ENCODE data around the gene HELZ.

Gene HELZ

GRCh38 chr17:67183531-67183930 lies 61.5 kb downstream of the HELZ start:
- Histone ChIP-seq H3K27ac (ENCODE audit: low read depth, low read length) (no peak overlapping the region), H3K4me1 (ENCODE audit: control insufficient read depth, insufficient read depth, low read length, unreplicated experiment) (no peaks in the 10 kb centered on the region), H3K36me3 (ENCODE audit: insufficient read depth, low read length) (0 out of 2 replicates have a peak, but pooled peaks cover 10% of the 10 kb centered on the region)

GRCh38 chr17:67181825-67182224 lies 63.2 kb downstream of the HELZ start:
- Histone ChIP-seq H3K4me1 (ENCODE audit: control insufficient read depth, insufficient read depth, low read length, unreplicated experiment) (no peaks in the 10 kb centered on the region), H3K79me2 (ENCODE audit: control insufficient read depth, insufficient read depth, low read length, unreplicated experiment) (no peaks in the 10 kb centered on the region), H2AFZ (ENCODE audit: low read length, unreplicated experiment) (no peak overlapping the region), H3K27me3 (ENCODE audit: insufficient read depth, low read length) (no peaks in the 10 kb centered on the region), H3K36me3 (ENCODE audit: insufficient read depth, low read length) (peaks cover 11% of the 10 kb centered on the region), H3K4me3 (ENCODE audit: low read depth, low read length) (no peak overlapping the region), H3K27ac (ENCODE audit: low read depth, low read length) (no peak overlapping the region)

More at GRCh38 chr17:67183531-67183930, 61.5 kb downstream of the HELZ start:
- H3K27me3 ChIP-seq (ENCODE audit: insufficient read depth, low read length), result no peaks in the 10 kb centered on the region
- H3K4me3 ChIP-seq (ENCODE audit: low read depth, low read length), result no peak overlapping the region
- no peaks in the 10 kb centered on the region for H3K79me2 ChIP-seq (ENCODE audit: control insufficient read depth, insufficient read depth, low read length, unreplicated experiment)
- no peak overlapping the region for H2AFZ ChIP-seq (ENCODE audit: low read length, unreplicated experiment)

- Histone ChIP-seq H2AFZ (ENCODE audit: low read length, unreplicated experiment) (no peak overlapping the region), H3K36me3 (ENCODE audit: insufficient read depth, low read length) (peaks cover 15% of the 10 kb centered on the region)
Observed at GRCh38 chr17:67180275-67180674, 64.7 kb downstream of the HELZ start.

GRCh38 chr17:67178555-67178954 lies 66.4 kb downstream of the HELZ start:
- H3K27me3 ChIP-seq (ENCODE audit: insufficient read depth, low read length), result no peaks in the 10 kb centered on the region

More at GRCh38 chr17:67180275-67180674, 64.7 kb downstream of the HELZ start:
- Histone ChIP-seq H3K79me2 (ENCODE audit: control insufficient read depth, insufficient read depth, low read length, unreplicated experiment) (no peaks in the 10 kb centered on the region), H3K27me3 (ENCODE audit: insufficient read depth, low read length) (no peaks in the 10 kb centered on the region), H3K4me3 (ENCODE audit: low read depth, low read length) (no peak overlapping the region), H3K27ac (ENCODE audit: low read depth, low read length) (no peak overlapping the region), H3K4me1 (ENCODE audit: control insufficient read depth, insufficient read depth, low read length, unreplicated experiment) (no peaks in the 10 kb centered on the region)

GRCh38 chr17:67177732-67178131 lies 67.3 kb downstream of the HELZ start:
- H3K4me3 ChIP-seq (ENCODE audit: low read depth, low read length), result no peak overlapping the region
- H3K36me3 ChIP-seq (ENCODE audit: insufficient read depth, low read length), result peaks cover 15% of the 10 kb centered on the region
- H3K27me3 ChIP-seq (ENCODE audit: insufficient read depth, low read length), result no peaks in the 10 kb centered on the region
- no peaks in the 10 kb centered on the region for H3K79me2 ChIP-seq (ENCODE audit: control insufficient read depth, insufficient read depth, low read length, unreplicated experiment)
- H2AFZ ChIP-seq (ENCODE audit: low read length, unreplicated experiment), result no peak overlapping the region
- no peaks in the 10 kb centered on the region for H3K4me1 ChIP-seq (ENCODE audit: control insufficient read depth, insufficient read depth, low read length, unreplicated experiment)
- no peak overlapping the region for H3K27ac ChIP-seq (ENCODE audit: low read depth, low read length)

More at GRCh38 chr17:67178555-67178954, 66.4 kb downstream of the HELZ start:
- Histone ChIP-seq H3K79me2 (ENCODE audit: control insufficient read depth, insufficient read depth, low read length, unreplicated experiment) (no peaks in the 10 kb centered on the region), H3K27ac (ENCODE audit: low read depth, low read length) (no peak overlapping the region), H2AFZ (ENCODE audit: low read length, unreplicated experiment) (no peak overlapping the region), H3K4me3 (ENCODE audit: low read depth, low read length) (no peak overlapping the region), H3K4me1 (ENCODE audit: control insufficient read depth, insufficient read depth, low read length, unreplicated experiment) (no peaks in the 10 kb centered on the region), H3K36me3 (ENCODE audit: insufficient read depth, low read length) (peaks cover 15% of the 10 kb centered on the region)

- no peak overlapping the region for H2AFZ ChIP-seq (ENCODE audit: low read length, unreplicated experiment)
- H3K4me3 ChIP-seq (ENCODE audit: low read depth, low read length), result no peak overlapping the region
- no peaks in the 10 kb centered on the region for H3K27me3 ChIP-seq (ENCODE audit: insufficient read depth, low read length)
- H3K36me3 ChIP-seq (ENCODE audit: insufficient read depth, low read length), result peaks cover 15% of the 10 kb centered on the region
- H3K4me1 ChIP-seq (ENCODE audit: control insufficient read depth, insufficient read depth, low read length, unreplicated experiment), result no peaks in the 10 kb centered on the region
- H3K79me2 ChIP-seq (ENCODE audit: control insufficient read depth, insufficient read depth, low read length, unreplicated experiment), result no peaks in the 10 kb centered on the region
- H3K27ac ChIP-seq (ENCODE audit: low read depth, low read length), result no peak overlapping the region
Observed at GRCh38 chr17:67174190-67174589, 70.8 kb downstream of the HELZ start.

GRCh38 chr17:67171560-67171959 lies 73.4 kb downstream of the HELZ start:
- Histone ChIP-seq H3K4me1 (ENCODE audit: control insufficient read depth, insufficient read depth, low read length, unreplicated experiment) (no peaks in the 10 kb centered on the region), H3K79me2 (ENCODE audit: control insufficient read depth, insufficient read depth, low read length, unreplicated experiment) (no peaks in the 10 kb centered on the region), H3K27me3 (ENCODE audit: insufficient read depth, low read length) (no peaks in the 10 kb centered on the region), H3K4me3 (ENCODE audit: low read depth, low read length) (no peak overlapping the region), H2AFZ (ENCODE audit: low read length, unreplicated experiment) (no peak overlapping the region), H3K36me3 (ENCODE audit: insufficient read depth, low read length) (peaks cover 5% of the 10 kb centered on the region; the same call in 1 of the 2 replicates), H3K27ac (ENCODE audit: low read depth, low read length) (no peak overlapping the region)

- Histone ChIP-seq H3K27me3 (ENCODE audit: insufficient read depth, low read length) (no peaks in the 10 kb centered on the region), H3K4me3 (ENCODE audit: low read depth, low read length) (no peak overlapping the region), H2AFZ (ENCODE audit: low read length, unreplicated experiment) (no peak overlapping the region), H3K79me2 (ENCODE audit: control insufficient read depth, insufficient read depth, low read length, unreplicated experiment) (no peaks in the 10 kb centered on the region), H3K4me1 (ENCODE audit: control insufficient read depth, insufficient read depth, low read length, unreplicated experiment) (no peaks in the 10 kb centered on the region), H3K27ac (ENCODE audit: low read depth, low read length) (no peak overlapping the region), H3K36me3 (ENCODE audit: insufficient read depth, low read length) (peaks cover 5% of the 10 kb centered on the region; the same call in 1 of the 2 replicates)
Observed at GRCh38 chr17:67168496-67168895, 76.5 kb downstream of the HELZ start.

- H3K36me3 ChIP-seq (ENCODE audit: insufficient read depth, low read length), result peaks cover 5% of the 10 kb centered on the region; the same call in 1 of the 2 replicates
- no peaks in the 10 kb centered on the region for H3K4me1 ChIP-seq (ENCODE audit: control insufficient read depth, insufficient read depth, low read length, unreplicated experiment)
- no peak overlapping the region for H3K27ac ChIP-seq (ENCODE audit: low read depth, low read length)
- H2AFZ ChIP-seq (ENCODE audit: low read length, unreplicated experiment), result no peak overlapping the region
- H3K4me3 ChIP-seq (ENCODE audit: low read depth, low read length), result no peak overlapping the region
- no peaks in the 10 kb centered on the region for H3K27me3 ChIP-seq (ENCODE audit: insufficient read depth, low read length)
- H3K79me2 ChIP-seq (ENCODE audit: control insufficient read depth, insufficient read depth, low read length, unreplicated experiment), result no peaks in the 10 kb centered on the region
Observed at GRCh38 chr17:67165201-67165600, 79.8 kb downstream of the HELZ start.

- H2AFZ ChIP-seq (ENCODE audit: low read length, unreplicated experiment), result no peak overlapping the region
- no peaks in the 10 kb centered on the region for H3K27me3 ChIP-seq (ENCODE audit: insufficient read depth, low read length)
- peaks cover 5% of the 10 kb centered on the region; the same call in 1 of the 2 replicates for H3K36me3 ChIP-seq (ENCODE audit: insufficient read depth, low read length)
- H3K4me1 ChIP-seq (ENCODE audit: control insufficient read depth, insufficient read depth, low read length, unreplicated experiment), result no peaks in the 10 kb centered on the region
- no peak overlapping the region for H3K27ac ChIP-seq (ENCODE audit: low read depth, low read length)
- H3K4me3 ChIP-seq (ENCODE audit: low read depth, low read length), result no peak overlapping the region
- H3K79me2 ChIP-seq (ENCODE audit: control insufficient read depth, insufficient read depth, low read length, unreplicated experiment), result no peaks in the 10 kb centered on the region
Observed at GRCh38 chr17:67164302-67164701, 80.7 kb downstream of the HELZ start.

- H3K36me3 ChIP-seq (ENCODE audit: insufficient read depth, low read length), result peaks cover 5% of the 10 kb centered on the region; the same call in 1 of the 2 replicates
- peaks cover 4% of the 10 kb centered on the region for H3K4me1 ChIP-seq (ENCODE audit: control insufficient read depth, insufficient read depth, low read length, unreplicated experiment)
- no peak overlapping the region for H2AFZ ChIP-seq (ENCODE audit: low read length, unreplicated experiment)
- H3K79me2 ChIP-seq (ENCODE audit: control insufficient read depth, insufficient read depth, low read length, unreplicated experiment), result no peaks in the 10 kb centered on the region
- no peaks in the 10 kb centered on the region for H3K27me3 ChIP-seq (ENCODE audit: insufficient read depth, low read length)
- no peak overlapping the region for H3K27ac ChIP-seq (ENCODE audit: low read depth, low read length)
- H3K4me3 ChIP-seq (ENCODE audit: low read depth, low read length), result no peak overlapping the region
Observed at GRCh38 chr17:67162771-67163170, 82.2 kb downstream of the HELZ start.
